ENCODE data around the gene SAP30BP.
"Not testable (repeated sequence)": the region's sequence is repeated elsewhere in the genome, so short reads cannot be mapped to it uniquely, and the experiment has no call there.

SAP30BP gene

DNA sequence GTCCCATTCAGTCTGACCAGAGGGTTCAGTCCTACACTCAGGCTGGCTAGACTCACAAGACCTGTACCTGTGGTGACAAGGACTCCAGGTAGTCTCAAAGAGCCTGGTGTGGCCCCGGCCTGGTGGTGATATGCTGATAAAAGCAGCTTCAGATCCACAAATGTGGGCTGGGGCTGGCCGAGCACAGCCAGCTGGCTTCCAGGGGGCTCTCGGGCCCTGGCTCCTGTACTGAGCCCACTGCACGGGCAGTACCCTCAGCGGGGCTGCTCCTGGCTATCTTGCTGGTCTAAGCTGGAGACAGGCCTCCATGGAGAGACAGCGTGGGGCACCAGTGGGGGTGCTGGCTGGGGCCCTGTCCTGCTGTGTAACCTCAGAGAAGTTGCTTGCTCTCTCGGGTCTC lies 29.6 kb upstream of the SAP30BP start:
- no peak overlapping the region for H3K9ac ChIP-seq
- no peaks in the 10 kb centered on the region for H3K27me3 ChIP-seq (ENCODE audit: insufficient read depth, low read depth)
- H2AFZ ChIP-seq (ENCODE audit: low read depth), result no peak overlapping the region
- no peak overlapping the region for H3K27ac ChIP-seq
- no peak overlapping the region for H3K4me2 ChIP-seq
- H3K79me2 ChIP-seq (ENCODE audit: insufficient read depth, low read depth), result no peaks in the 10 kb centered on the region
- H3K36me3 ChIP-seq (ENCODE audit: insufficient read depth), result no peaks in the 10 kb centered on the region
- H4K20me1 ChIP-seq (ENCODE audit: insufficient read depth), result no peaks in the 10 kb centered on the region
- H3K4me1 ChIP-seq (ENCODE audit: low read depth, poor library complexity, severe bottlenecking), result peaks cover 14% of the 10 kb centered on the region
- H3K4me3 ChIP-seq (IDR thresholded peaks at IDR 0.05; ENCODE audit: insufficient read depth, low read depth, low read length), result no peak overlapping the region
- TF ChIP-seq, protein P1, sequence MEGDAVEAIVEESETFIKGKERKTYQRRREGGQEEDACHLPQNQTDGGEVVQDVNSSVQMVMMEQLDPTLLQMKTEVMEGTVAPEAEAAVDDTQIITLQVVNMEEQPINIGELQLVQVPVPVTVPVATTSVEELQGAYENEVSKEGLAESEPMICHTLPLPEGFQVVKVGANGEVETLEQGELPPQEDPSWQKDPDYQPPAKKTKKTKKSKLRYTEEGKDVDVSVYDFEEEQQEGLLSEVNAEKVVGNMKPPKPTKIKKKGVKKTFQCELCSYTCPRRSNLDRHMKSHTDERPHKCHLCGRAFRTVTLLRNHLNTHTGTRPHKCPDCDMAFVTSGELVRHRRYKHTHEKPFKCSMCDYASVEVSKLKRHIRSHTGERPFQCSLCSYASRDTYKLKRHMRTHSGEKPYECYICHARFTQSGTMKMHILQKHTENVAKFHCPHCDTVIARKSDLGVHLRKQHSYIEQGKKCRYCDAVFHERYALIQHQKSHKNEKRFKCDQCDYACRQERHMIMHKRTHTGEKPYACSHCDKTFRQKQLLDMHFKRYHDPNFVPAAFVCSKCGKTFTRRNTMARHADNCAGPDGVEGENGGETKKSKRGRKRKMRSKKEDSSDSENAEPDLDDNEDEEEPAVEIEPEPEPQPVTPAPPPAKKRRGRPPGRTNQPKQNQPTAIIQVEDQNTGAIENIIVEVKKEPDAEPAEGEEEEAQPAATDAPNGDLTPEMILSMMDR (conservative IDR thresholded peaks at IDR 0.05; ENCODE audit: low read depth, low read length), result no peak

DNA sequence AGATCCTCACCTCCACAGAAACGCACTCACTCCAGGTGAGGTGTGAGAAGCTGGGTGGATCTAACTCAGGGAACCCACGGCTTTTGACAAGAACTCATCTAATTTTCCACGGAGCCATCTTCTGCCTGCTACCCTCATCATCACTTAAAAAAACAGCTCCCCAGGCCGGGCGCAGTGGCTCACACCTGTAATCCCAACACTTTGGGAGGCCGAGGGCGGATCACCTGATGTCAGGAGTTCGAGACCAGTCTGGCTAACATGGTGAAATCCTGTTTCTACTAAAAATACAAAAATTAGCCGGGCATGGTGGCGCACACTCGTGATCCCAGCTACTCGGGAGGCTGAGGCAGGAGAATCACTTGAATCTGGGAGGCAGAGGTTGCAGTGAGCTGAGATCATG lies 29.1 kb upstream of the SAP30BP start:
- not testable (repeated sequence) for H3K4me2 ChIP-seq; H3K4me3 ChIP-seq (IDR thresholded peaks at IDR 0.05; ENCODE audit: insufficient read depth, low read depth, low read length); H4K20me1 ChIP-seq (ENCODE audit: insufficient read depth); H3K79me2 ChIP-seq (ENCODE audit: insufficient read depth, low read depth); H3K27ac ChIP-seq; H2AFZ ChIP-seq (ENCODE audit: low read depth); H3K9ac ChIP-seq; H3K36me3 ChIP-seq (ENCODE audit: insufficient read depth); H3K27me3 ChIP-seq (ENCODE audit: insufficient read depth, low read depth)
- peaks cover 13% of the 10 kb centered on the region for H3K4me1 ChIP-seq (ENCODE audit: low read depth, poor library complexity, severe bottlenecking)

DNA sequence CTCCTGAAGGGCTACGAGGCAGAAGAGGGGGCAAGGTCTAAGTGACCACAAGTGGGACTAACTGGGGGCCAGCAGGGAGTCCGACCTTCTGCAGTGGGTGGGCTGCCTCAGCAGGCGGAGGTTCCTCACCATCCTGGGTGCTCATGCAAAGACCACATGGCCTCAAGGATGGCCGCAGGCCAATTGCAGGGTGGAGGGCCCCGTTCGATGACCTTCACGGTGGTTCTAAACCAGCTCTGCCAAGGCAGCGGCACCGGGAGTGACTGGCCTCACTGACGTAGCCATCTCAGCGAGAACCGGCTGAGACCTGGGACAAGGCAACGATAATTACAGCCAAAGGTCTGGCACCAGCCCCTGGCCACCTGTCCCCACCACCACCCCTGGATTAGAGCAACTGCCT lies 28.2 kb upstream of the SAP30BP start:
- Histone ChIP-seq H3K79me2 (ENCODE audit: insufficient read depth, low read depth) (no peaks in the 10 kb centered on the region), H2AFZ (ENCODE audit: low read depth) (no peak overlapping the region), H4K20me1 (ENCODE audit: insufficient read depth) (no peaks in the 10 kb centered on the region), H3K9ac (no peak overlapping the region), H3K36me3 (ENCODE audit: insufficient read depth) (no peaks in the 10 kb centered on the region), H3K4me3 (IDR thresholded peaks at IDR 0.05; ENCODE audit: insufficient read depth, low read depth, low read length) (no peak overlapping the region), H3K27me3 (ENCODE audit: insufficient read depth, low read depth) (no peaks in the 10 kb centered on the region), H3K27ac (no peak overlapping the region), H3K4me2 (no peak overlapping the region), H3K4me1 (ENCODE audit: low read depth, poor library complexity, severe bottlenecking) (peaks cover 5% of the 10 kb centered on the region)
- TF ChIP-seq, protein P1 (conservative IDR thresholded peaks at IDR 0.05; ENCODE audit: low read depth, low read length), result no peak

DNA sequence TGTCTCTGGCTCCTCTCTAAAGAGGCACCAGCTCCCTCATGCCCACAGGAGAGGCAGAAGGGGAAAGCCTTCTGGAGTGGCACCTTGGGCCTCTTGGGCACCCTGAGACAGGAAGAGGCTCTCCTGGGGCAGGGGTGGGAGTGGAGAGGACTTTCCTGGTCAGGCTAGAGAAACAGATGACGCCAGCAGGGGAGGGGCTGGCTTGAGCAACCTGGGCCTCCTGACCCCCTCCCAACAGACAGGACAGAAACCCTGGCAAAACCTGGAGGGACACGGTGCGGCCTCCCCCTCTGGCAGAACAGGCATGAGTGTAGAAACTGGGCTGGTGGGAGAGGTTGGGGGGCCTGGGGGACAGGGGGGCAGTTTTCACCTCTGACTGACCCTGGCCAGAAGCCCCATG lies 27.8 kb upstream of the SAP30BP start:
- Histone ChIP-seq H3K9ac (no peak overlapping the region), H3K79me2 (ENCODE audit: insufficient read depth, low read depth) (no peaks in the 10 kb centered on the region), H4K20me1 (ENCODE audit: insufficient read depth) (no peaks in the 10 kb centered on the region), H3K4me2 (no peak overlapping the region), H3K4me1 (ENCODE audit: low read depth, poor library complexity, severe bottlenecking) (peaks cover under 1% of the 10 kb centered on the region), H3K27me3 (ENCODE audit: insufficient read depth, low read depth) (no peaks in the 10 kb centered on the region), H3K36me3 (ENCODE audit: insufficient read depth) (no peaks in the 10 kb centered on the region), H2AFZ (ENCODE audit: low read depth) (no peak overlapping the region), H3K4me3 (IDR thresholded peaks at IDR 0.05; ENCODE audit: insufficient read depth, low read depth, low read length) (no peak overlapping the region), H3K27ac (no peak overlapping the region)
- TF ChIP-seq, protein P1 (conservative IDR thresholded peaks at IDR 0.05; ENCODE audit: low read depth, low read length), result no peak

DNA sequence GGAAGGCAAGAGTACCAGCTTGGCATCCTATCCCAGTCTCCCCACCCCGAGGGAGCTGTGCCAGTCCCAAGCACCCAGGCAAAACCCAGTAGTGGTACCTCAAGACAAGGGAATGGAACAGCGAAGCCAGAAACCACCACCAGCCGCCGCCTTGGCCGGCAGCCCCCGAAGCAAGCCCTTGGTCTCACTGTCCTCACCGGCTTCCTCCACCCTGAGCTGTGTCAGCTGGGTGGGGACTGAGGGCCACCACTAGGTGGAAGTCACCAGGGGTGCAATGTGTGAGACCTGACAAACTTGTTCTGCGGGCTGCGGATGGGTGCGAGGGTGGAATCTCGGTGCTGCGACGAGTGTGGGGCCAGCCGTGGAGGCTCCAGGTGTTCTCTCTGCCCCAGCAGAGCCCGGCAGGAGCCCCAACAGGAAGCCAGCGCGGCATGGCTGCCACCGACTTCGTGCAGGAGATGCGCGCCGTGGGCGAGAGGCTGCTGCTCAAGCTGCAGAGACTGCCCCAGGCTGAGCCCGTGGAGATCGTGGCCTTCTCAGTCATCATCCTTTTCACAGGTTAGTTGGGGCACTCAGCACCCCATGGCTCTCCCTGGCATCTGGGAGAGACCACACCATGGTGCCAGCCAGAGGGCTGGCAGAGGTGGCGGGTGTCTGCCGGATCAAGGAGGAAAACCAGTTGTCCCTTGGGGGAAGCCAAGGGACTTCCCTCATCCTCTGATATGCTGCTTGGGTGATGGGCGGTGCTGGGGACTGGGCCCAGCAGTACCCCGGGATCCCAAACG lies 27.2 kb upstream of the SAP30BP start:
- no peaks in the 10 kb centered on the region for H3K27me3 ChIP-seq (ENCODE audit: insufficient read depth, low read depth)
- H3K79me2 ChIP-seq (ENCODE audit: insufficient read depth, low read depth), result no peaks in the 10 kb centered on the region
- no peaks in the 10 kb centered on the region for H3K4me1 ChIP-seq (ENCODE audit: low read depth, poor library complexity, severe bottlenecking)
- H4K20me1 ChIP-seq (ENCODE audit: insufficient read depth), result no peaks in the 10 kb centered on the region
- H3K27ac ChIP-seq, result no peak overlapping the region
- no peak overlapping the region for H3K4me2 ChIP-seq
- H3K36me3 ChIP-seq (ENCODE audit: insufficient read depth), result no peaks in the 10 kb centered on the region
- TF ChIP-seq, protein P1 (conservative IDR thresholded peaks at IDR 0.05; ENCODE audit: low read depth, low read length), result no peak
- H2AFZ ChIP-seq (ENCODE audit: low read depth), result no peak overlapping the region
- no peak overlapping the region for H3K9ac ChIP-seq
- no peak overlapping the region for H3K4me3 ChIP-seq (IDR thresholded peaks at IDR 0.05; ENCODE audit: insufficient read depth, low read depth, low read length)

Data from KMS-11 (cell line).